WTC11 (cell line): ENCODE measurements around the gene LSM6. TPM values are rescaled to one million over a fixed set of nuclear protein-coding genes. Genes with fewer than 3 reads are reported as not detected.

Source experiments
- ATAC-seq: fragments of 200-7000 bp; cut with Tn5 transposase; 2 replicates; pipeline ENCODE4 v1.10.0; 2021; ENCODE audit warnings: mild to moderate bottlenecking, moderate library complexity
- CTCF ChIA-PET: fragments of 300-600 bp; sonication (Branson Sonifier 250); formaldehyde crosslinking; loops from one replicate; lab custom pipeline; 2021; ENCODE audit warnings: antibody characterized with exemption; lab: Charles Lee
- POLR2A ChIA-PET: fragments of 350-600 bp; sonication (Branson Sonifier 250); formaldehyde crosslinking; loops from one replicate; lab custom pipeline; 2021; ENCODE audit warnings: antibody characterized with exemption; lab: Charles Lee
- DNase-seq: peaks from one replicate; pipeline ENCODE4 v3.0.0; 2021; ENCODE audit warnings: low spot score
- H3K27ac Mint-ChIP-seq: 2 replicates; pipeline ENCODE4 v1.8.0; 2021; ENCODE audit warnings: mixed read lengths
- H3K27me3 Mint-ChIP-seq: 2 replicates; pipeline ENCODE4 v1.8.0; 2021; ENCODE audit warnings: low read depth, mild to moderate bottlenecking, moderate library complexity, mixed read lengths
- H3K36me3 Mint-ChIP-seq: 2 replicates; pipeline ENCODE4 v1.8.0; 2021; ENCODE audit warnings: mixed read lengths
- H3K4me1 Mint-ChIP-seq: 2 replicates; pipeline ENCODE4 v1.8.0; 2022; ENCODE audit warnings: mixed read lengths
- H3K4me3 Mint-ChIP-seq: 2 replicates; pipeline ENCODE4 v1.8.0; 2021; ENCODE audit warnings: mild to moderate bottlenecking, moderate library complexity, mixed read lengths
- H3K9me3 Mint-ChIP-seq: 2 replicates; pipeline ENCODE4 v1.8.0; 2021; ENCODE audit warnings: mixed read lengths
- CBFB ChIP-seq: sonication (generic); formaldehyde crosslinking; IDR thresholded peaks from 2 replicates; pipeline ENCODE4 v1.8.1; 2022; ENCODE audit warnings: mild to moderate bottlenecking, low read depth, missing genetic modification reagents
- CREB1 ChIP-seq: sonication (generic); formaldehyde crosslinking; IDR thresholded peaks from 2 replicates; pipeline ENCODE4 v1.8.0; 2023; ENCODE audit warnings: mild to moderate bottlenecking, missing genetic modification reagents
- ELF4 ChIP-seq: sonication (generic); formaldehyde crosslinking; IDR thresholded peaks from 2 replicates; pipeline ENCODE4 v1.8.1; 2022; ENCODE audit warnings: low read depth, mild to moderate bottlenecking, moderate library complexity, missing genetic modification reagents
- FOXK1 ChIP-seq: sonication (generic); formaldehyde crosslinking; IDR thresholded peaks from 2 replicates; pipeline ENCODE4 v1.8.0; 2022; ENCODE audit warnings: mild to moderate bottlenecking, moderate library complexity, missing genetic modification reagents
- HMGA2 ChIP-seq: fragments of 250-450 bp; sonication (Bioruptor Pico); IDR thresholded peaks from 2 replicates; pipeline ENCODE4 v1.4.0; 2021; ENCODE audit warnings: mild to moderate bottlenecking, moderate library complexity
- JAZF1 ChIP-seq: fragments of 250-450 bp; sonication (Bioruptor Pico); IDR thresholded peaks from 2 replicates; pipeline ENCODE4 v1.9.0; 2021; ENCODE audit warnings: moderate library complexity, mild to moderate bottlenecking, inconsistent platforms
- JUN ChIP-seq: sonication (generic); formaldehyde crosslinking; IDR thresholded peaks from 2 replicates; pipeline ENCODE4 v1.8.0; 2023; ENCODE audit warnings: mild to moderate bottlenecking, missing genetic modification reagents
- MYBL2 ChIP-seq: sonication (generic); formaldehyde crosslinking; IDR thresholded peaks from 2 replicates; pipeline ENCODE4 v1.8.1; 2023; ENCODE audit warnings: mild to moderate bottlenecking, moderate library complexity, missing genetic modification reagents
- TEAD1 ChIP-seq: sonication (generic); formaldehyde crosslinking; IDR thresholded peaks from 2 replicates; pipeline ENCODE4 v1.8.0; 2022; ENCODE audit warnings: mild to moderate bottlenecking, missing genetic modification reagents
- ZNF219 ChIP-seq: sonication (generic); formaldehyde crosslinking; IDR thresholded peaks from 2 replicates; pipeline ENCODE4 v1.8.0; 2023; ENCODE audit warnings: missing genetic modification reagents, mild to moderate bottlenecking, borderline replicate concordance
- ZNF232 ChIP-seq: sonication (generic); formaldehyde crosslinking; IDR thresholded peaks from 2 replicates; pipeline ENCODE4 v1.8.0; 2022; ENCODE audit warnings: mild to moderate bottlenecking, missing genetic modification reagents
- ZNF396 ChIP-seq: fragments of 250-450 bp; sonication (Bioruptor Pico); IDR thresholded peaks from 2 replicates; pipeline ENCODE4 v1.8.0; 2021; ENCODE audit warnings: mild to moderate bottlenecking, moderate library complexity, borderline replicate concordance
- total RNA-seq: library from RNA; stranded (reverse); gene quantifications from 3 replicates; pipeline ENCODE4 v1.2.3, GENCODE V29; 2021
- TF ChIP-seq, protein P1 (sequence below): sonication (generic); formaldehyde crosslinking; IDR thresholded peaks from 2 replicates; pipeline ENCODE4 v1.8.1; 2022; ENCODE audit warnings: low read depth, missing genetic modification reagents, borderline replicate concordance
- TF ChIP-seq, protein P2 (sequence below): fragments of 250-450 bp; sonication (Bioruptor Pico); IDR thresholded peaks from 2 replicates; pipeline ENCODE4 v1.9.0; 2021; ENCODE audit warnings: mild to moderate bottlenecking
- TF ChIP-seq, protein P3 (sequence below): sonication (generic); formaldehyde crosslinking; IDR thresholded peaks from 2 replicates; pipeline ENCODE4 v1.8.0; 2023; ENCODE audit warnings: missing genetic modification reagents, mild to moderate bottlenecking, borderline replicate concordance
- TF ChIP-seq, protein P4 (sequence below): sonication (generic); formaldehyde crosslinking; IDR thresholded peaks from 2 replicates; pipeline ENCODE4 v1.8.1; 2023; ENCODE audit warnings: mild to moderate bottlenecking, missing genetic modification reagents, moderate library complexity
- TF ChIP-seq, protein P5 (sequence below): sonication (generic); formaldehyde crosslinking; IDR thresholded peaks from 2 replicates; pipeline ENCODE4 v1.8.1; 2023; ENCODE audit warnings: mild to moderate bottlenecking, missing genetic modification reagents, borderline replicate concordance

LSM6 gene
- total RNA-seq, 1 experiment from 2014 or later: 58.2 TPM

DNA sequence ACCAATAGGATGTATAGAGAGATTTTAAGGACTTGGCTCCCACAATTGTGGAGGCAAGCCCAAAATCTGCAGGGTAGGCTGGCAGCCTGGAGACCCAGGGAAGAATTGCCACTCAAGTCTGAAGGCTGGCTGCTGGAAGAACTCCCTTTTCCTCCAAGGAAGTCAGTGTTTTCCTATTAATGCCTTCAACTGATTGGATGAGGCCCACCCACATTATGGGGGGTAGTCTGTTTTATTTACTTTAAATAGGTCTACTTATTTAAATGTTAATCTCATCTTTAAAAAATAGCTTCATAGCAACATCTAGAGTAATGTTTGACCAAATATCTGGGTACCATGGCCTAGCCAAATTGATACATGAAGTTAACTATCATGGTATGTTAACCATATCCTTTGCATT is 18.7 kb downstream of the LSM6 start:
- ATAC-seq: no peak
- DNase-seq: no peak
- Mint-ChIP-seq H3K27ac (no peak overlapping the region), H3K27me3 (peaks cover 3% of the 10 kb centered on the region; the same call in 1 of the 2 replicates), H3K4me1 (no peaks in the 10 kb centered on the region), H3K36me3 (peaks cover 19% of the 10 kb centered on the region), H3K9me3 (no peaks in the 10 kb centered on the region), H3K4me3 (no peak overlapping the region)
- ChIA-PET POLR2A (no interaction called here), CTCF (no interaction called here)
- TF ChIP-seq, protein P1, sequence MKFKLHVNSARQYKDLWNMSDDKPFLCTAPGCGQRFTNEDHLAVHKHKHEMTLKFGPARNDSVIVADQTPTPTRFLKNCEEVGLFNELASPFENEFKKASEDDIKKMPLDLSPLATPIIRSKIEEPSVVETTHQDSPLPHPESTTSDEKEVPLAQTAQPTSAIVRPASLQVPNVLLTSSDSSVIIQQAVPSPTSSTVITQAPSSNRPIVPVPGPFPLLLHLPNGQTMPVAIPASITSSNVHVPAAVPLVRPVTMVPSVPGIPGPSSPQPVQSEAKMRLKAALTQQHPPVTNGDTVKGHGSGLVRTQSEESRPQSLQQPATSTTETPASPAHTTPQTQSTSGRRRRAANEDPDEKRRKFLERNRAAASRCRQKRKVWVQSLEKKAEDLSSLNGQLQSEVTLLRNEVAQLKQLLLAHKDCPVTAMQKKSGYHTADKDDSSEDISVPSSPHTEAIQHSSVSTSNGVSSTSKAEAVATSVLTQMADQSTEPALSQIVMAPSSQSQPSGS (CRISPR knock-in tag): no peak
- TF ChIP-seq JUN (CRISPR knock-in tag) (no peak), ELF4 (CRISPR knock-in tag) (no peak), CREB1 (CRISPR knock-in tag) (no peak), JAZF1 (no peak), ZNF396 (CRISPR knock-in tag) (no peak)

DNA sequence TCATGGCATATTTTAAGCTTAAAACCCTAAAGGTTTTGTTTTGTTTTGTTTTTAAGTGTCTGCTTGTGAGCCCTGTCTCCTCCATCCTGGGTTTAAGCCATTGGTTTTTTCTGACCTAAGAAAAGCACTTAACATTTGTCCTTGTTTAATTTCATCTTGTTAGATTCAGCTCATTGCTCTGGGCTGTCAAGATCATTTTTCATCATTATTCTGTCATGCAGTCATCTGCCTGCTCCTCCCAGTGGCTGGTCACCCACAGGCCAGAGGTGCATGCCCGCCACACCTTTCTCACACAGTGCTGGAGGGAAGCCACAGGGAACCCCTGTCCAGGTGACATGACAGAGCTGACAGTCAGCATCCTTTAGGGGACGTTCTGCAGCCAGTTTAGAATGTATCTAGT is 27.1 kb downstream of the LSM6 start:
- Mint-ChIP-seq H3K36me3 (no peaks in the 10 kb centered on the region), H3K4me3 (no peak overlapping the region), H3K4me1 (no peaks in the 10 kb centered on the region), H3K9me3 (peaks cover 3% of the 10 kb centered on the region; the same call in 1 of the 2 replicates), H3K27me3 (peaks cover 1% of the 10 kb centered on the region; the same call in 1 of the 2 replicates), H3K27ac (no peak overlapping the region)
- no peak; the same call in 1 of the 2 replicates for ATAC-seq
- no peak for DNase-seq
- POLR2A ChIA-PET: no interaction called here
- CTCF ChIA-PET: no interaction called here
- no peak for TF ChIP-seq JUN (CRISPR knock-in tag)
- no peak for TF ChIP-seq HMGA2 (CRISPR knock-in tag)
- TF ChIP-seq, protein P2, sequence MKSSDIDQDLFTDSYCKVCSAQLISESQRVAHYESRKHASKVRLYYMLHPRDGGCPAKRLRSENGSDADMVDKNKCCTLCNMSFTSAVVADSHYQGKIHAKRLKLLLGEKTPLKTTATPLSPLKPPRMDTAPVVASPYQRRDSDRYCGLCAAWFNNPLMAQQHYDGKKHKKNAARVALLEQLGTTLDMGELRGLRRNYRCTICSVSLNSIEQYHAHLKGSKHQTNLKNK (CRISPR knock-in tag): no peak
- TF ChIP-seq TEAD1 (CRISPR knock-in tag): no peak
- TF ChIP-seq FOXK1 (CRISPR knock-in tag): no peak
- TF ChIP-seq CBFB (CRISPR knock-in tag): no peak
- TF ChIP-seq ELF4 (CRISPR knock-in tag): no peak
- no peak for TF ChIP-seq ZNF219
- TF ChIP-seq, protein P3, sequence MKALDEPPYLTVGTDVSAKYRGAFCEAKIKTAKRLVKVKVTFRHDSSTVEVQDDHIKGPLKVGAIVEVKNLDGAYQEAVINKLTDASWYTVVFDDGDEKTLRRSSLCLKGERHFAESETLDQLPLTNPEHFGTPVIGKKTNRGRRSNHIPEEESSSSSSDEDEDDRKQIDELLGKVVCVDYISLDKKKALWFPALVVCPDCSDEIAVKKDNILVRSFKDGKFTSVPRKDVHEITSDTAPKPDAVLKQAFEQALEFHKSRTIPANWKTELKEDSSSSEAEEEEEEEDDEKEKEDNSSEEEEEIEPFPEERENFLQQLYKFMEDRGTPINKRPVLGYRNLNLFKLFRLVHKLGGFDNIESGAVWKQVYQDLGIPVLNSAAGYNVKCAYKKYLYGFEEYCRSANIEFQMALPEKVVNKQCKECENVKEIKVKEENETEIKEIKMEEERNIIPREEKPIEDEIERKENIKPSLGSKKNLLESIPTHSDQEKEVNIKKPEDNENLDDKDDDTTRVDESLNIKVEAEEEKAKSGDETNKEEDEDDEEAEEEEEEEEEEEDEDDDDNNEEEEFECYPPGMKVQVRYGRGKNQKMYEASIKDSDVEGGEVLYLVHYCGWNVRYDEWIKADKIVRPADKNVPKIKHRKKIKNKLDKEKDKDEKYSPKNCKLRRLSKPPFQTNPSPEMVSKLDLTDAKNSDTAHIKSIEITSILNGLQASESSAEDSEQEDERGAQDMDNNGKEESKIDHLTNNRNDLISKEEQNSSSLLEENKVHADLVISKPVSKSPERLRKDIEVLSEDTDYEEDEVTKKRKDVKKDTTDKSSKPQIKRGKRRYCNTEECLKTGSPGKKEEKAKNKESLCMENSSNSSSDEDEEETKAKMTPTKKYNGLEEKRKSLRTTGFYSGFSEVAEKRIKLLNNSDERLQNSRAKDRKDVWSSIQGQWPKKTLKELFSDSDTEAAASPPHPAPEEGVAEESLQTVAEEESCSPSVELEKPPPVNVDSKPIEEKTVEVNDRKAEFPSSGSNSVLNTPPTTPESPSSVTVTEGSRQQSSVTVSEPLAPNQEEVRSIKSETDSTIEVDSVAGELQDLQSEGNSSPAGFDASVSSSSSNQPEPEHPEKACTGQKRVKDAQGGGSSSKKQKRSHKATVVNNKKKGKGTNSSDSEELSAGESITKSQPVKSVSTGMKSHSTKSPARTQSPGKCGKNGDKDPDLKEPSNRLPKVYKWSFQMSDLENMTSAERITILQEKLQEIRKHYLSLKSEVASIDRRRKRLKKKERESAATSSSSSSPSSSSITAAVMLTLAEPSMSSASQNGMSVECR (CRISPR knock-in tag): no peak
- TF ChIP-seq ZNF232 (CRISPR knock-in tag): no peak
- TF ChIP-seq, protein P4, sequence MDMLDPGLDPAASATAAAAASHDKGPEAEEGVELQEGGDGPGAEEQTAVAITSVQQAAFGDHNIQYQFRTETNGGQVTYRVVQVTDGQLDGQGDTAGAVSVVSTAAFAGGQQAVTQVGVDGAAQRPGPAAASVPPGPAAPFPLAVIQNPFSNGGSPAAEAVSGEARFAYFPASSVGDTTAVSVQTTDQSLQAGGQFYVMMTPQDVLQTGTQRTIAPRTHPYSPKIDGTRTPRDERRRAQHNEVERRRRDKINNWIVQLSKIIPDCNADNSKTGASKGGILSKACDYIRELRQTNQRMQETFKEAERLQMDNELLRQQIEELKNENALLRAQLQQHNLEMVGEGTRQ (CRISPR knock-in tag): no peak
- no peak for TF ChIP-seq JAZF1
- TF ChIP-seq MYBL2 (CRISPR knock-in tag): no peak
- TF ChIP-seq, protein P5, sequence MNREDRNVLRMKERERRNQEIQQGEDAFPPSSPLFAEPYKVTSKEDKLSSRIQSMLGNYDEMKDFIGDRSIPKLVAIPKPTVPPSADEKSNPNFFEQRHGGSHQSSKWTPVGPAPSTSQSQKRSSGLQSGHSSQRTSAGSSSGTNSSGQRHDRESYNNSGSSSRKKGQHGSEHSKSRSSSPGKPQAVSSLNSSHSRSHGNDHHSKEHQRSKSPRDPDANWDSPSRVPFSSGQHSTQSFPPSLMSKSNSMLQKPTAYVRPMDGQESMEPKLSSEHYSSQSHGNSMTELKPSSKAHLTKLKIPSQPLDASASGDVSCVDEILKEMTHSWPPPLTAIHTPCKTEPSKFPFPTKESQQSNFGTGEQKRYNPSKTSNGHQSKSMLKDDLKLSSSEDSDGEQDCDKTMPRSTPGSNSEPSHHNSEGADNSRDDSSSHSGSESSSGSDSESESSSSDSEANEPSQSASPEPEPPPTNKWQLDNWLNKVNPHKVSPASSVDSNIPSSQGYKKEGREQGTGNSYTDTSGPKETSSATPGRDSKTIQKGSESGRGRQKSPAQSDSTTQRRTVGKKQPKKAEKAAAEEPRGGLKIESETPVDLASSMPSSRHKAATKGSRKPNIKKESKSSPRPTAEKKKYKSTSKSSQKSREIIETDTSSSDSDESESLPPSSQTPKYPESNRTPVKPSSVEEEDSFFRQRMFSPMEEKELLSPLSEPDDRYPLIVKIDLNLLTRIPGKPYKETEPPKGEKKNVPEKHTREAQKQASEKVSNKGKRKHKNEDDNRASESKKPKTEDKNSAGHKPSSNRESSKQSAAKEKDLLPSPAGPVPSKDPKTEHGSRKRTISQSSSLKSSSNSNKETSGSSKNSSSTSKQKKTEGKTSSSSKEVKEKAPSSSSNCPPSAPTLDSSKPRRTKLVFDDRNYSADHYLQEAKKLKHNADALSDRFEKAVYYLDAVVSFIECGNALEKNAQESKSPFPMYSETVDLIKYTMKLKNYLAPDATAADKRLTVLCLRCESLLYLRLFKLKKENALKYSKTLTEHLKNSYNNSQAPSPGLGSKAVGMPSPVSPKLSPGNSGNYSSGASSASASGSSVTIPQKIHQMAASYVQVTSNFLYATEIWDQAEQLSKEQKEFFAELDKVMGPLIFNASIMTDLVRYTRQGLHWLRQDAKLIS (CRISPR knock-in tag): no peak
